Measurements from ENCODE around the gene ZSCAN12. TPM values are rescaled to one million over a fixed set of nuclear protein-coding genes. Genes with fewer than 3 reads are reported as not detected.

ZSCAN12 gene
- total RNA-seq, 1 experiment from 2014 or later = 7.8 TPM

- TF ChIP-seq CTCF (IDR thresholded peaks at IDR 0.05) = no peak
- no peak for TF ChIP-seq TP53 (CRISPR knock-in tag; IDR thresholded peaks at IDR 0.05)
- TF ChIP-seq GTF2I (CRISPR knock-in tag; conservative IDR thresholded peaks at IDR 0.05) = no peak
- TF ChIP-seq ZNF317 (CRISPR knock-in tag; IDR thresholded peaks at IDR 0.05; ENCODE audit: borderline replicate concordance, low read depth) = no peak
- TF ChIP-seq ARID4B (CRISPR knock-in tag; IDR thresholded peaks at IDR 0.05; ENCODE audit: borderline replicate concordance) = peak; percentile 58; the same call in 1 of the 2 replicates
- no peak for TF ChIP-seq CREB1 (CRISPR knock-in tag; IDR thresholded peaks at IDR 0.05)
- TF ChIP-seq NFE2L1 (CRISPR knock-in tag; IDR thresholded peaks at IDR 0.05) = no peak
- TF ChIP-seq ZNF232 (CRISPR knock-in tag; IDR thresholded peaks at IDR 0.05) = no peak
- TF ChIP-seq ETV6 (CRISPR knock-in tag; IDR thresholded peaks at IDR 0.05) = peak; percentile 72; the same call in 1 of the 2 replicates
- peak; percentile 64 for TF ChIP-seq TEAD1 (CRISPR knock-in tag; IDR thresholded peaks at IDR 0.05)
- 0 out of 2 replicates have a peak, but pooled peaks have one; percentile 39 for TF ChIP-seq FOXP4 (CRISPR knock-in tag; IDR thresholded peaks at IDR 0.05)
- TF ChIP-seq SMAD3 (CRISPR knock-in tag; IDR thresholded peaks at IDR 0.05; ENCODE audit: borderline replicate concordance) = no peak
- no peak for TF ChIP-seq ERG (CRISPR knock-in tag; IDR thresholded peaks at IDR 0.05)
- TF ChIP-seq FOXK1 (CRISPR knock-in tag; IDR thresholded peaks at IDR 0.05) = peak; percentile 90
Measured at GRCh38 chr6:28443112-28443773, 43.7 kb upstream of the ZSCAN12 start, which contains the start of gene ZSCAN23 (continued).

- ATAC-seq = no peak
- POLR2A ChIA-PET = interaction anchor here (1.0 kb wide), 1 partner anchor 40 kb away, joined by 3 read pairs; no protein-coding TSS in a partner anchor
- Mint-ChIP-seq H3K4me3 (no peak overlapping the region; the same call in none of the 2 replicates), H3K4me1 (peaks cover 16% of the 10 kb centered on the region), H3K9me3 (peaks cover 16% of the 10 kb centered on the region), H3K27ac (peak overlapping the region; percentile 99), H3K36me3 (peaks cover 2% of the 10 kb centered on the region; the same call in 1 of the 2 replicates), H3K27me3 (ENCODE audit: low read depth) (peaks cover 6% of the 10 kb centered on the region)
- CTCF ChIA-PET = interaction anchor here (1.2 to 1.5 kb wide), 2 partner anchors 89 to 100 kb away, joined by 3 read pairs; no protein-coding TSS in a partner anchor
- no peak for DNase-seq (ENCODE audit: low spot score)
- TF ChIP-seq ATF2 (CRISPR knock-in tag; IDR thresholded peaks at IDR 0.05; ENCODE audit: borderline replicate concordance, low read depth) = no peak
- no peak for TF ChIP-seq E2F5 (CRISPR knock-in tag; IDR thresholded peaks at IDR 0.05)
- no peak for TF ChIP-seq ZSCAN18 (CRISPR knock-in tag; IDR thresholded peaks at IDR 0.05)
- no peak for TF ChIP-seq ESRRA (CRISPR knock-in tag; IDR thresholded peaks at IDR 0.05; ENCODE audit: borderline replicate concordance)
- TF ChIP-seq SP1 (CRISPR knock-in tag; conservative IDR thresholded peaks at IDR 0.05) = no peak
- no peak for TF ChIP-seq KAT7 (CRISPR knock-in tag; IDR thresholded peaks at IDR 0.05; ENCODE audit: borderline replicate concordance)
- TF ChIP-seq HMGXB4 (CRISPR knock-in tag; IDR thresholded peaks at IDR 0.05) = no peak
Measured at GRCh38 chr6:28442586-28442985, 43.0 kb upstream of the ZSCAN12 start.
